PC-3 (cell line): Measurements from ENCODE around the gene MRPL33.

ENCODE experiments used
- EZH2 ChIP-seq: fragments of 300-600 bp; sonication (generic); IDR thresholded peaks from one replicate; pipeline ENCODE4 v1.6.1; 2017; ENCODE audit warnings: antibody characterized with exemption, mild to moderate bottlenecking, low read length; ENCODE audit not compliant: unreplicated experiment
- EZH2phosphoT487 ChIP-seq: fragments of 300-600 bp; sonication (generic); IDR thresholded peaks from 2 replicates; pipeline ENCODE4 v1.6.1; 2018; ENCODE audit warnings: mild to moderate bottlenecking, antibody characterized with exemption, low read length, borderline replicate concordance
- TF ChIP-seq, protein P1 (sequence below): fragments of 300-600 bp; sonication (generic); conservative IDR thresholded peaks from 2 replicates; pipeline ENCODE4 v1.5.1; 2017; ENCODE audit warnings: antibody characterized with exemption, low read depth, mild to moderate bottlenecking, low read length

DNA sequence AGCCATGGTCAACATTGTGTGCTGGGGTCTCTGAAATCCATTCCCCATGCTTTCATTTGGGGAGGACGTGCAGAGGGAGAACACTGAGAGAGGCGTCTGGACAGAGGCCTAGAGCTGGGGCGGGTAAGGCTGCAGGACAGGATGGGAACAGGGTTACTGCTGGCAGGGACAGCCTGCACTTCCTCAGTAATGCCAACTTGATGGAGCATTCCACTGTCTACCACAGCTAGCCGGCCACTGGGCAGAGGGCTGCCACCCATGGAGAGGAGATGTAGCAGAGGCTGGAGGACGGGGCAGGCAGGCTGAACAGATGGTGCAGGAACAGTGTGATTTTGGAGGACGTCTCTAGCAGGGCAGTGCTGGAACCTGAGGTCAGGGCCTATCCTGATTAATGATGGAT is 29.3 kb downstream of the MRPL33 start:
- TF ChIP-seq, protein P1, sequence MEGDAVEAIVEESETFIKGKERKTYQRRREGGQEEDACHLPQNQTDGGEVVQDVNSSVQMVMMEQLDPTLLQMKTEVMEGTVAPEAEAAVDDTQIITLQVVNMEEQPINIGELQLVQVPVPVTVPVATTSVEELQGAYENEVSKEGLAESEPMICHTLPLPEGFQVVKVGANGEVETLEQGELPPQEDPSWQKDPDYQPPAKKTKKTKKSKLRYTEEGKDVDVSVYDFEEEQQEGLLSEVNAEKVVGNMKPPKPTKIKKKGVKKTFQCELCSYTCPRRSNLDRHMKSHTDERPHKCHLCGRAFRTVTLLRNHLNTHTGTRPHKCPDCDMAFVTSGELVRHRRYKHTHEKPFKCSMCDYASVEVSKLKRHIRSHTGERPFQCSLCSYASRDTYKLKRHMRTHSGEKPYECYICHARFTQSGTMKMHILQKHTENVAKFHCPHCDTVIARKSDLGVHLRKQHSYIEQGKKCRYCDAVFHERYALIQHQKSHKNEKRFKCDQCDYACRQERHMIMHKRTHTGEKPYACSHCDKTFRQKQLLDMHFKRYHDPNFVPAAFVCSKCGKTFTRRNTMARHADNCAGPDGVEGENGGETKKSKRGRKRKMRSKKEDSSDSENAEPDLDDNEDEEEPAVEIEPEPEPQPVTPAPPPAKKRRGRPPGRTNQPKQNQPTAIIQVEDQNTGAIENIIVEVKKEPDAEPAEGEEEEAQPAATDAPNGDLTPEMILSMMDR = no peak
- TF ChIP-seq EZH2 (no peak), EZH2phosphoT487 (no peak)
